Liver (tissue), 9 donors: ENCODE measurements around the gene JAM3. TPM values are rescaled to one million over a fixed set of nuclear protein-coding genes. Genes with fewer than 3 reads are reported as not detected.

ENCODE experiments used
- DNase-seq: peaks from one replicate; pipeline ENCODE4 v3.0.0-alpha.2; 2017; ENCODE audit warnings: low spot score
- H3K27ac ChIP-seq, 2 donors: one replicate each; pipeline ENCODE4 v1.7.0; 2013; ENCODE audit warnings: inconsistent platforms in 2 of 2, low read length in 2 of 2, control low read depth in 1 of 2, low read depth in 1 of 2, mild to moderate bottlenecking in 1 of 2
- H3K27me3 ChIP-seq, 4 donors: one replicate each; pipeline versions ENCODE4 v1.6.1 to v1.7.0; 2013; ENCODE audit warnings: low read length in 3 of 4, inconsistent platforms in 1 of 4, mild to moderate bottlenecking in 1 of 4, moderate library complexity in 1 of 4; ENCODE audit not compliant: control insufficient read depth in 4 of 4, insufficient read depth in 4 of 4
- H3K36me3 ChIP-seq, 4 donors: one replicate each; pipeline versions ENCODE4 v1.6.1 to v1.7.0; 2013; ENCODE audit warnings: low read length in 3 of 4, mild to moderate bottlenecking in 3 of 4, low read depth in 1 of 4, moderate library complexity in 1 of 4; ENCODE audit not compliant: control insufficient read depth in 4 of 4, insufficient read depth in 3 of 4
- H3K4me1 ChIP-seq, 4 donors: one replicate each; pipeline versions ENCODE4 v1.6.1 to v1.7.0; 2013; ENCODE audit warnings: low read length in 3 of 4, mild to moderate bottlenecking in 3 of 4, moderate library complexity in 1 of 4; ENCODE audit not compliant: control insufficient read depth in 4 of 4, insufficient read depth in 4 of 4
- H3K4me3 ChIP-seq, 3 donors: one replicate each; pipeline versions ENCODE4 v1.6.1 to v1.7.0; 2013; ENCODE audit warnings: low read length in 3 of 3, control low read depth in 1 of 3, low read depth in 1 of 3, mild to moderate bottlenecking in 1 of 3
- H3K9ac ChIP-seq, 2 donors: one replicate each; pipeline ENCODE4 v1.7.0; 2013; ENCODE audit warnings: low read length in 2 of 2, mild to moderate bottlenecking in 2 of 2, moderate library complexity in 2 of 2, control low read depth in 1 of 2, low read depth in 1 of 2
- H3K9me3 ChIP-seq, 4 donors: one replicate each; pipeline versions ENCODE4 v1.6.1 to v1.7.0; 2013; ENCODE audit warnings: low read length in 3 of 4; ENCODE audit not compliant: control insufficient read depth in 4 of 4
- ATF3 ChIP-seq: IDR thresholded peaks from 2 replicates; pipeline ENCODE4 v1.6.1; 2016; ENCODE audit warnings: antibody characterized with exemption
- FOXA2 ChIP-seq: IDR thresholded peaks from 2 replicates; pipeline ENCODE4 v1.6.1; 2016; ENCODE audit warnings: antibody characterized with exemption
- GABPA ChIP-seq, 2 donors: IDR thresholded peaks in 1 of 2; conservative IDR thresholded peaks in 1 of 2; 2 replicates each; pipeline ENCODE4 v1.6.1; 2016; ENCODE audit warnings: antibody characterized with exemption in 2 of 2, mild to moderate bottlenecking in 1 of 2, moderate library complexity in 1 of 2
- HNF4A ChIP-seq, 2 donors: conservative IDR thresholded peaks; 2 replicates each; pipeline ENCODE4 v1.6.1; 2016; ENCODE audit warnings: antibody characterized with exemption in 2 of 2, mild to moderate bottlenecking in 2 of 2
- HNF4G ChIP-seq: IDR thresholded peaks from 2 replicates; pipeline ENCODE4 v1.6.1; 2016; ENCODE audit warnings: antibody characterized with exemption
- JUND ChIP-seq, 2 donors: IDR thresholded peaks; 2 replicates each; pipeline ENCODE4 v1.6.1; 2016; ENCODE audit warnings: antibody characterized with exemption in 2 of 2
- RAD21 ChIP-seq, 2 donors: IDR thresholded peaks; 2 replicates each; pipeline ENCODE4 v1.6.1; 2016; ENCODE audit warnings: antibody characterized with exemption in 2 of 2, mild to moderate bottlenecking in 2 of 2
- REST ChIP-seq: IDR thresholded peaks from 2 replicates; pipeline ENCODE4 v1.6.1; 2016; ENCODE audit warnings: antibody characterized with exemption, mild to moderate bottlenecking
- RXRA ChIP-seq, 2 donors: IDR thresholded peaks; 2 replicates each; pipeline ENCODE4 v1.6.1; 2017 to 2018; ENCODE audit warnings: antibody characterized with exemption in 2 of 2, mild to moderate bottlenecking in 1 of 2
- TAF1 ChIP-seq: conservative IDR thresholded peaks from 2 replicates; pipeline ENCODE4 v1.6.1; 2016; ENCODE audit warnings: antibody characterized with exemption, mild to moderate bottlenecking
- YY1 ChIP-seq: IDR thresholded peaks from 2 replicates; pipeline ENCODE4 v1.6.1; 2016; ENCODE audit warnings: antibody characterized with exemption, mild to moderate bottlenecking
- WGBS: extraction: QIAGEN DNeasy Blood & Tissue Kit; methylation state at CpG from one replicate; pipeline ENCODE4 v1.1.7; 2013; 5-methylcytosine and 5-hydroxymethylcytosine counted together
- polyA plus RNA-seq, 2 donors: library from polyadenylated mRNA; stranded (reverse) in 1 of 2; unstranded in 1 of 2; fragments of 200-250 nt in 1 of 2; fragments of >200 nt in 1 of 2; fragmentation: Nextera tagmentation in 1 of 2; extraction: Ambion mirVana in 1 of 2; gene quantifications; one replicate each; pipeline versions ENCODE4 v1.2.1 to v1.2.3, GENCODE V29; 2013 to 2015
- total RNA-seq, 2 donors: library from RNA; depleted of rRNA; stranded (reverse); fragments of >200 nt; gene quantifications; one replicate each; pipeline ENCODE4 v1.2.3, GENCODE V29; 2014
- donor health status: healthy.
- donor health status: healthy.
- donor health status: healthy.
- donor health status: healthy.
- donor health status: healthy.

JAM3 gene
- total and polyA plus RNA-seq, 4 donors = 1.6 to 4.3 (median 2.1) TPM

GRCh38 chr11:134098566-134099184 lies 29.8 kb downstream of the JAM3 start:
- WGBS = 92% methylated on average over 3 of the region's 3 CpGs
- H3K4me3 ChIP-seq = no peak overlapping the region
- no peak overlapping the region for H3K27ac ChIP-seq
- H3K4me1 ChIP-seq = no peaks in the 10 kb centered on the region
- DNase-seq = no peak
- no peaks in the 10 kb centered on the region for H3K9me3 ChIP-seq
- H3K27me3 ChIP-seq = no peaks in the 10 kb centered on the region
- H3K9ac ChIP-seq = no peak overlapping the region
- peak in 1 of 2 donors; percentile 29 for TF ChIP-seq RAD21 (IDR thresholded peaks at IDR 0.05)
- TF ChIP-seq REST = no peak
- H3K36me3 ChIP-seq = no peaks in the 10 kb centered on the region

DNA sequence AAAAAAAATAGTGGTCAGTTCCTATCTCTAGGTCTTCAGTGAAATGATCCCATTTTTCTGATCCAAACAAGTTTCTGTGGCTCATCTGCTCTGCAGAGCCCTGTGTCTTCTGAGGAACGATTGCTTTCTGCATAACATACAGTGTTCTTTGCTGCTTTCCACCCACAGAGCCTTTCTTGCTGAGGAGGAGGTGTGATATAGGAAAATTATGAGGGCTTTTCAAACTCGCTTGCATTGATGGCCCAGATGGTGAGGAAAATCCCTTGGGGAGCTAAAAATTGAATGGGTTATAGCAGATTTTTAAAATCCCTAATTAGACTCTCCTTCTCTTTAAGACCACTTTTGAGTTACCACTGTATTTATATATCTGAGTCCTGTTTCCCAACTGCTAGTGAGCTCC lies 31.3 kb downstream of the JAM3 start:
- H3K9me3 ChIP-seq = no peaks in the 10 kb centered on the region
- H3K27ac ChIP-seq = no peak overlapping the region
- H3K27me3 ChIP-seq = no peaks in the 10 kb centered on the region
- no peak overlapping the region for H3K4me3 ChIP-seq
- no peaks in the 10 kb centered on the region for H3K4me1 ChIP-seq
- no peak overlapping the region for H3K9ac ChIP-seq
- DNase-seq = no peak
- 80% methylated on average over 2 of the region's 2 CpGs for WGBS
- H3K36me3 ChIP-seq = no peaks in the 10 kb centered on the region
- TF ChIP-seq TAF1 = no peak
- no peak for TF ChIP-seq ATF3

DNA sequence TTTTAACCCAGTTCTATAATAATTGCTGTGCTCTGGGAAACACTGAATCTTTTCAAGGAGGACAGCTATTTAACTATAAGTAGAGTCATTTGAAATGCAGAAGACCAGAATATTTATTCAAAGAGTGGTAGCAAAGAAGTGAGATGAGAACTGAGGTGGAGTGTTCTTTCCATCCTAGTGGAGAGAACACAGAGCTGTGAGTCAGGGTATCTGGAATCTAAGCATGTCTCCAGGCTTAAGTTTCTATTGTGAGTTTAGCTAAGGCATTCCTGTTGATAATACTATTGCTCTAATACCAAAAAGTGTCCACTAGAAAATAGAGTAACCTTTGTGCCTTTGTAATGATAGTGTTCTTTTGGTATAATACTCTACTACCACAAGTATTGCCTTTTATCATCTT lies 32.4 kb downstream of the JAM3 start:
- no peaks in the 10 kb centered on the region for H3K36me3 ChIP-seq
- H3K4me1 ChIP-seq = no peaks in the 10 kb centered on the region
- H3K4me3 ChIP-seq = no peak overlapping the region
- H3K27me3 ChIP-seq = no peaks in the 10 kb centered on the region
- H3K27ac ChIP-seq = no peak overlapping the region
- no peaks in the 10 kb centered on the region for H3K9me3 ChIP-seq
- TF ChIP-seq JUND (IDR thresholded peaks at IDR 0.05) = no peak
- no peak for TF ChIP-seq HNF4G
- no peak for TF ChIP-seq YY1
- no peak for TF ChIP-seq GABPA (IDR thresholded peaks at IDR 0.05 in 1 of 2, conservative IDR thresholded peaks at IDR 0.05 in 1 of 2)
- TF ChIP-seq REST = no peak
- no peak for TF ChIP-seq FOXA2
- no peak for TF ChIP-seq RXRA (IDR thresholded peaks at IDR 0.05)
- TF ChIP-seq HNF4A (conservative IDR thresholded peaks at IDR 0.05) = no peak
- no peak for DNase-seq
- no peak overlapping the region for H3K9ac ChIP-seq
